HUDEP-2 (cell line): ENCODE results near the gene STK33.
"Not testable (repeated sequence)": the region's sequence is repeated elsewhere in the genome, so short reads cannot be mapped to it uniquely, and the experiment has no call there.

Experiments
- DNase-seq, 76 experiments: peaks; one replicate each; lab custom pipeline; 2025; ENCODE audit not compliant: unreplicated experiment in 76 of 76; lab: John Stamatoyannopoulos, UW

STK33 gene

DNA sequence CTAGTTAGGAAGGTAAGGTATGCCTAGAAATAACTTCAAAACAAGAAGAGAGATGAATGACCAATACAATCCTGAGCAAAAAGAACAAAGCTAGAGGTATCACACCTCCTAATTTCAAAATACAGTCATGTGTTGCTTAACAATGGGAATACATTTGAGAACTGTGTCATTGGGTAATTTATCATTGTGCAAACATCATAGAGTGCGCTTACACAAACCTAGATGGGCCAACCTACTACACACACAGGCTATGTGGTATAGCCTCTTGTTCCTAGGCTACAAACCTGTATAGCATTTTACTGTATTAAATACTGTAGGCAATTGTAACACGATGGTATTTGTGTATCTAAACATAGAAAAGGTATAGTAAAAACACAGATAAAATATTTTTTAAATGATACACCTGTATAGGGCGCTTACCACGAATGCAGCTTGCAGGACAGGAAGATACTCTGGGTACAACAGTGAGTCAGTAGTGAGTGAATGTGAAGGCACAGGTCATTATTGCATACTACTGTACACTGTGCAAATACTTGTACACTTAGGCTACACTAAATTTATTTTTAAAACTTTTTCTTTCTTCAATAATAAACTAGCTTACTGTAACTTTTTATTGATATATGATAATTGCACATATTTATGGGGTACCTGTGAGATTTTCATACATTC lies 48.2 kb downstream of the STK33 start:
- no peak for DNase-seq

DNA sequence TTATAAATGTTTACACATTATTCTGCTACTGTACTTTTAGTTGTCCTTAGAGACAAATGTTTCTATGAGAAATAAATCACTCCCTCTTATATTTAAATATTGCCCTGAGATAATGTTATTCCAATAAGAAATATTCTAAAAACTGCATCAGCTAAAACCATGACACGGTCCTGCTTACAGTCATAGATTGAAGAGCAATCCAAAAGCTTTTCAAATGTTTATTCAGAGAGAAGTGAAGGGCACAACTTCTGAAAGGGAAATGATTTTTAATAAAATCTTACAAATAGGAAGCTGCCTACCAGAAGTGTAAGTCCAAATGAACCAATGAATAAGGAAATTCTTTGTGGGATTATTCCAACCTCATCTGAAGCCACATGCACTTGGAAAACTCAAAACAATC lies 49.2 kb downstream of the STK33 start:
- no peak for DNase-seq

DNA sequence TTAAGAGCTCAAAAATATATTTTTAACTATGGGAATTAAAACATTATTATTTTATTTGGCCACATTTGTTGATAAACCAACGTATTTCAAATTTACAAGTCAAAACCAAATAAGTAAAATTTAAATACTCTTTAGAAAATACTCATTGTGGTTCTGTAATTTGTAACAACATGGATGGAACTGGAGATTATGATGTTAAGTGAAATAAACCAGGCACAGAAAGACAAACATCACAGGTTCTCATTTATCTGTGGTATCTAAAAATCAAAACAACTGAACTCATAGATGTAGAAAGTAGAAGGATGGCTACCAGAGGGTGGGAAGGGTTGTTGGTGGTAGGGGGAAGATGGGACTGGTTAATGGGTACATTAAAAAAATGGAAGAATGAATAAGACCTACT lies 50.8 kb downstream of the STK33 start:
- no peak for DNase-seq

DNA sequence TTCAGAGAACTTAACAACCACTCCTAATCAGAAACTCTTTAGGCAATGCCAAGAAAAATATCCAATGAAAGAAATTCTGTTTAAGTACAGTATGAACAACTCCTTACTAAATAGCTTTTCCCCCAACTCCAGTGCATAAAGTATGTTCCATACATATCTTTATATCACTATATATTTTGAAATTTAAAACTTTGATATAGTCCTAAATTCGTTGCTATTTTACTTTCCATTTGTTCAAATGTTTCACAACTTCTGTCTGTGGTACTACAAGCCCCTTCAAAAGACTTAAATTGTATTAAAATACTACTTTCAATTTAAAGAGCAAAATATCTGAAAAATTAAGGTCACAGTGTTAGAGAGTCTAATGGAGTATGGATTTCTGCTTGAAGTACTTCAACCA lies 52.6 kb downstream of the STK33 start:
- no peak for DNase-seq

DNA sequence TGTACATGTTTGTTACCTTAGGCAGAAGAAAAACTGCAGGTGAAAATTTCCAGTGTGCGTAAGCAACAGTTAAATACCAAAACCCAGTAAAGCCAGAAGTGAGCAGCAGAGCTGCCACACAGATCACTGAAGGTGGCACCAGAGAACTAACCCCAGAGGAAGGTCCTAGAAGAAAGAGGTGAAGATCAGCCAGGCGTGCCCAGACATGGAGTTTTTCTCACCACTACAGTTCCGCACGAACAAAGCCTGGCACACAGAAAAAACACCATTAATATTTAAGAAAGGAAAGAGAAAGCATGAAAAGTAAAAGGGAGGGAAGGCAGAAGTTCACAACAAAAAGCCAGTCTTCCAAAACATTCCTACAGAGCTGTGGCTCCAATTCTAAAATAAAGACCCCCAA lies 60.7 kb downstream of the STK33 start:
- no peak for DNase-seq

DNA sequence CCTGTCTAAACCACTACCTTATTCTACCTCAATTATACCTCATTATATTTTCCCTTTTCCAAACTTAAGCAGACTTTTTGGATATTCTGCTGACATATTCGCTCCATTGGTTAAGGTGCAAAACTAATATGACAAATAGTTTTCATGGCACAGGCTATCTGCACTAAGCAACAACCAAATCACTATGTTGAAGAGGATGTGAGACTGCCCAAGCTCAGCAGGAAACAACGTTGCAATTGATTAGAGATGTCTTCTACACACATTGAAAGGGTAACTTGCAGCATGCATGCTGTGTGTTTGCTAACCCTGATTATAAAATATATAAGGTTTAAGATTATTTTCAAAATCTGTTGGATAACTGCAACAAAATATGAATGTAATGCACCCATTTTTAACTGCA lies 61.6 kb downstream of the STK33 start:
- DNase-seq: no peak

DNA sequence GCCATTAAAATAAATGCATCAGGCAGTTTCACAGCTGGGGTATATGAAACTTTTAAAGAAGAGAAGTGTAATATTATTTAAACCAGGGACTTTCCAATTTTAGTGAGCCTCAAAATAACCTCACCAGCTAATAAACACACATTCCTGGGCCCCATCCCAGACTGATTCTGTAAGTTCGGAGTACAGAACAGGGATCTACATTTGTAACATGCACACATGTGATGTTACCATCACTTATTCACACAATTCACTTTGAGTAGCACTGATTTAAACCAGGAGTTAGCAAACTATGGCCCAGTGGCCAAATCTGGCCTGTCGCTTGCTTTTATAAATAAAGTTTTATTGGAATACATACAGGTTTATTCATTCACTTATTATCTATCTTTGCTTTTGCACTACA lies 62.0 kb downstream of the STK33 start:
- no peak for DNase-seq

DNA sequence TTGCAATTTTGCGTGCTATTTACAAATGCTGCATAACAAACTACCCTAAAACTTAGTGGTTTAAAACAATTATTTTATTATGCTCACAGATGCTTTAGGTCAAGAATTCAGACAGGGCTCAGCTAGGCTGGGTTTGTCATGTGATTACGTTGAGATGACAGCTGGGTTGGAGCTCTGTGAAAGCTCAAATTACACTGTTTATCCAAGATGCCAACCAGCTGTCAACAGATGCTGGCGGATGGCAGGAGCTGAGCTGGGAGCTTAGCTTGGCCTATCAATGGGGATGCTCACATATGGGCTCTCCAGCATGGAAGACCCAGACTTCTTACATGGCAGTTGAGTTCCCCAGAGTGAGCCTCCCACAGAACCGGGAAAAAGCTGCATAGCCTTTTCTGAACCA lies 62.7 kb downstream of the STK33 start:
- DNase-seq: no peak

DNA sequence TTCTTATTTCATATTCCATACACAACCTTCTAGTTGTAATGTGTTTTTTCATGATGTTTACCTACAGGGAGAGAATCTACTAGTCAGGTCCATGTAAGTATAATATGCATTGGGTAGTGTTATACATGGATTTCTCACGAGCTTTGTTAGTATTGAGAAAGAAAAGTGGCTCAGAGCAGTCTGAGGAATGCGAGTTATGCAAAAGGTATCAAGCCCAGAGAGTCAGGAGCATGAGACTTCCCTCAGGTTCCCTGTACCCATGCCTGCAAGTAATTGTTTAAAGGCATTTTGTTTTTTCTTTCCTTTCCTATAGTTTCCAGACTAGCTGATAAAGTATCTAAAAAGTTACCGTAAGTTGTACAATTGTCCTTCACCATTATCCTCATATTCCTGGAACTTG lies 66.1 kb downstream of the STK33 start:
- no peak for DNase-seq

DNA sequence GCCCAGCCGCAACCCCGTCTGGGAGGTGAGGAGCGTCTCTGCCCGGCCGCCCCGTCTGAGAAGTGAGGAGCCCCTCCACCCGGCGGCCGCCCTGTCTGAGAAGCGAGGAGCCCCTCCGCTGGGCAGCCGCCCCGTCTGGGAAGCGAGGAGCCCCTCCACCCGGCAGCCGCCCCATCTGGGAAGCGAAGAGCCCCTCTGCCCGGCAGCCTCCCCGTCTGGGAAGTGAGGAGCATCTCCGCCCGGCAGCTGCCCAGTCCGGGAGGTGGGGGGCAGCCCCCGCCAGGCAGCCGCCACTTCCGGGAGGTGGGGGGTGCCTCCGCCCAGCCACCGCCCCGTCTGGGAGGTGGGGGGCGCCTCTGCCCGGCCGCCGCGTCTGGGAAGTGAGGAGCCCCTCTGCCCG lies 70.6 kb downstream of the STK33 start:
- DNase-seq: no peak

DNA sequence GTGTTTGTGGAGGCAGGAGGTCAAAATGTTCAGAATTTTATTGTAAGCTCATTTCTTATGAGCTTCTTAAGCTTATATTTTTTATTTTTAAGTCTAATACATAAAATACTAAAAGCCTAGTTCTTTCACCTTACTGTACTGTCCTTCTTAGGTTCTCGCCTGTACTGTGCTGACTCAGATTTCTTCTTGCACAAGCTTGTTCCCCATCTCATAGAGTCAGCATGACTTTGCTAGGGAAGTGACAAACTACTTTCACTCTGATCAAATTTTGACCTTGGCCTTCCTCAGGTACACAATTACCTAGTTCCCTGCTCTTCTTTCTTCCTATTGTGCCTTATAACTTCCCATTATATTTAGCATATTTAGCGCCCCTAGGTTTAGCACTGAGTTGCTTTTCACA lies 81.5 kb downstream of the STK33 start:
- no peak for DNase-seq

DNA sequence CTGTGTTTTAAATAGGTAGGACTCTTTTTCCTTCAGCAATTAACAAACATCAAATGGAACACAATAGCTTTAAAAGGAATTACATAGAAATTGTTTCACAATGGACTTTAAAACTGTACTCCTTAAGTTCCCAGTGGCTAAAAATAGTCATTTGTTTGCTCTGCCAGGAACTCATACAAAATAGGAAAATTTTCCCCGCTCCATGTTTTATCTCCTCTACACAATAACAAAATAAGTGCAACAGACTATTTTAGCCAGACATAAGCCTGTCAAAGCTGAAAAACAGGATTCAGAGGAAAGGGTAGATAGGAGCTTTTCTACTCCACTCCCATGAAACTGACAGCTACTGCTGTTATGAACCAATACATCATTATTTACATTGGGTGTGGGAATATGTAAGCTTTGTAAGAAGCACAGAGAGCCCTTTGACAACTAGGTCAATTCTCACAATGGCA lies 90.1 kb downstream of the STK33 start:
- no peak for DNase-seq

DNA sequence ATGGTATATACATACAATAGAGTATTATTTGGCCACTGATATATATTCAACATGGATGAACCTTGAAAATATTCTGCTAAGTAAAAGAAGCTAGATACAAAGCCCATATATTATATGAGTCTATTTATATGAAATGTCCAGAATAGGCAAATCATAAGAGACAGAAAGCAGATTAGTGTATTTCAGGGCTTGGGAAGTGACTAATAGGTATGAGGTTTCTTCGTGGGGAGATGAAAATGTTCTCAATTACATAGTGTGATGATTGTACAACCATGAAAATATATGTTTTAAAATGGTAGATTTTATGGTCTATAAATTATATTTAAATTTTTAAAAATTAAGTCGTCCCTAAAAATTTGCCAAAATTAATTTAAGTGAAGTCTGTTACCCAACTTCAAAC lies 92.2 kb downstream of the STK33 start:
- DNase-seq: no peak

DNA sequence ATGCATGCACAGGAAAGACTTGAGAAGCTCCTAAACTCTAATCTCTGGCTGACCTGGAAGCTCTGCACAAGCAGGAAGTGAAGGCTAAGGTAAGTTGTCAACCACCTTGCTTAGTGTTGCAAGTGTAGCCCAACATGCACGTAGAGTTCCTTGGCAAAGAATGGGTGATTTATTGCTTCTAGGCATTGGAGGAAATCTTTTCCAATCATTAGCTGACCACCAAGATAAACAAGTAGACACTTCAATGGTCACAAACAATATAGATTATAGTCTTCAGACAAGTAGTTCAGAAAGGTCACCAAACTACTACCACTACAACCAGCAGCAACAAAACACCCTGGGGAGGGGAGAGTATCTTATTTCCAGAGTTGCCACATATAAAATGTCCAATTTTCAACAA lies 105.6 kb downstream of the STK33 start:
- no peak for DNase-seq

DNA sequence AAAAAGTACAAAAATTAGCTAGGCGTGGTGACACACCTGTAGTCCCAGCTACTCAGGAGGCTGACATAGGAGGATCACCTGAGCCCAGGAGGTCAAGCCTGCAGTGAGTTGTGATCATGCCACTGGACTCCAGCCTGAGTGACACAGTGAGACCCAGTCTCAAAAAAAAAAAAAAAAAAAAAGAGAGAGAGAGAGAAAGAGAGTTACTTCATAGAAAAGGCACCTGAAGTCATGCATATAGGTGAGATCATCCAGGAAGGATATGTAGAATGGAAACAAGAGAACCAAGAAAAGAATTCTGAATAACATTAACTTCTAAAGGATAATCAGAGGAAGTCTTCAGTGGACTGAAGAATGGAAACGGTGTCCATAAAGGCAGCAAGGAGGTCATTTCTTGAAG lies 106.8 kb downstream of the STK33 start:
- no peak for DNase-seq

DNA sequence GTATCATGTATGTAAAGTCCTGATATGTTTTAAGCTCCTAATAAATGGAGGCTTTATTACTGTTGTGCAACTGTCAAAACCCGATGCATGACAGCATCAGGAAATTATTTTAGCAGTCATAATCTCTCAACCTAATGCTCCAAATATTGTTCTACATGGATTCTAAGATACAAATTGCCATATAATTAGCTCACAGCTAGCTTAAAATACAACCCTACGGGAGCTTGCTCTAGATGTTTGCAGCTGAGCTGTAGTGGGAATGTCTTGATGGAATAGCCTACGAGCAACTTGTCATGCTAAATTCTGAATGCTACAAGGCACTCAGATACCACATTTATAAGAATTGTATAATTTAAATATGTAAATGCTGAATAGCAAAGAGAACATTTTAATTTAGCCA lies 109.8 kb downstream of the STK33 start:
- DNase-seq: no peak

DNA sequence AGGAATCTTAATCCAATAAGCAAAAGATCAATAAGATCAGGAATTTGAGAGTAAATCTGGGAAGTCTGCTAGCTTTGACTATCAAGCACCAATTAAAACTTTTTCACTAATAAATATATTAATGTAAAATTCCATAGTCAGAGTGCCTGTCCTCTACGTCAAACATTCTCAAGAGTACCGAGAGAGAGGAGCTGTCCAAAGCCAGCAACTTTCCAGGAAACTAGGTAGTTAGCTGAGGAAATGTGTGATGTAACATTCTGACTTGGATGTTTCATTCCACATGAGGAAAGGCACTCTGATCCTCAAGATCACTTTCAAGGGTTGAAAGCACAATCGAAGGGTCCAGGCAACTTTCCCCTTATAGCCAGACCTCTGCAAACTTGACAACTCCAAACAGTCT lies 113.2 kb downstream of the STK33 start:
- DNase-seq: no peak

DNA sequence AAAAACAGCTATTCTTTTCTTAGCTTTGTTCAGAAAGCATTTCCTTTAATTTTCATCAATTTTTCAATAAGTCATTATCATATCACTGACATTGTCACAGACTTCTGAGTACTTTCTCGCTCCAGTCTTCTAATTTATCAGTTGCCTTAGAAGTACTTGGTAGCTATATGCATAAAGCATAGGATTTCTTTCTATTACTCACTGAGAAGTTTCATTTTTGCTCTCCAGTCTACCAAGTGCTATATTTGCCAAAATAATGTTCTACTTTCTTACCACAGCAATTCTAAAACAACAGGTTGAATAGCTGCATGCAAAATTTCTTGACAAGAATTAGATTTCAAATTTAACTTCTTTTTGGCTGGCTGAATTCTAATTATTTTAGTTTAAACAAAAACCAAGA lies 116.3 kb downstream of the STK33 start:
- no peak for DNase-seq

DNA sequence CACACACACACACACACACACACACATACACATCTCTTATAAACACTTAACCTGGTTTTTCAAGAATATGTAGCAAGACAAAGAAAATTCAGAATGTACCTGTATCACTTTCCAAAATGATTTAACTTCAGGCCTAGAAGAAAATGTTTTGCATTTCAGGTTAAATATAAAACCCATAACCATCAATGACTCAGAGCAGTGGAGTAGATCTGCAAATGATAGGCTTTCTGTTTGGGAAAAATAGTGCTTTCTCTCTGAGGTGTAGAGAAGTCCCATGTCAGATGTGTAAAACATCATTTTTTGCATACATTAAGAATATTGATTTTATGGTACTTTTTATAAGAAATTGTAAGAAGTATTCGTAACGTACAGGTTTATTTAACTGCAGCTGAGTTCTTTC lies 116.9 kb downstream of the STK33 start:
- no peak for DNase-seq

DNA sequence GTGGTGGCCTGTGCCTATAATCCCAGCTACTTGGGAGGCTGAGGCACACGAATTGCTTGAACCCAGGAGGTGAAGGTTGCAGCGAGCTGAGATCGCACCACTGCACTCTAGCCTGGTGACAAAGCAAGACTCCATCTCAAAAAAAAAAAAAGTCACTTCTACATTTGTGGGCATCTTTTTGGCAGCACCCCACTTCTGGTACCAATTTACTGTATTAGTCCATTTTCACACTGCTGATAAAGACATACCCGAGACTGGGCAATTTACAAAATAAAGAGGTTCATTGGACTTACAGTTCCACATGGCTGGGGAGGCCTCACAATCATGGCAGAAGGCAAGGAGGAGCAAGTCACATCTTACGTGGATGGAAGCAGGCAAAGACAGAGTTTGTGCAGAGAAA lies 126.2 kb downstream of the STK33 start:
- DNase-seq: not testable (repeated sequence)

DNA sequence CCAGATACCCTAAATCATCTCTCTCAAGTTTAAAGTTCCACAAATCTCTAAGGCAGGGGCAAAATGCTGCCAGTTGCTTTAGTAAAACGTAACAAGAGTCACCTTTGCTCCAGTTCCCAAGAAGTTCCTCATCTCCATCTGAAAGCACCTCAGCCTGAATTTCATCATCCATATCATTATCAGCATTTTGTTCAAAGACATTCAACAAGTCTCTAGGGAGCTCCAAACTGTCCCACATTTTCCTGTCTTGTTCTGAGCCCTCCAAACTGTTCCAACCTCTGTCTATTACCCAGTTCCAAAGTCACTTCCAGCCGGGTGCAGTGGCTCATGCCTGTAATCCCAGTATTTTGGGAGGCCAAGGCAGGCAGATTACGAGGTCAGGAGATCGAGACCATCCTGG lies 126.7 kb downstream of the STK33 start:
- DNase-seq: not testable (repeated sequence)

DNA sequence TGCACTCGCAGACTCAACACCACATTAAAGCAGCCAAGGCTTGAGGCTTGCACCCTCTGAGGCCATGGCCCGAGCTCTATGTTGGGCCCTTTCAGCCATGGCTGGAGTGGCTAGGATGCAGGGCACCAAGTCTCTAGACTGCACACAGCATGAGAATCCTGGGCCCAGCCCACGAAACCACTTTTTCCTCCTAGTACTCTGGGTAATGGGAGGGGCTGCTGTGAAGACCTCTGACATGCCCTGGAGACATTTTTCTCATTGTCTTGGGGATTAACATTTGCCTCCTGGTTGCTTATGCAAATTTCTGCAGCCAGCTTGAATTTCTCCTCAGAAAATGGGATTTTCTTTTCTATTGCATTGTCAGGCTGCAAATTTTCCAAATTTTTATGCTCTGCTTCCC lies 127.1 kb downstream of the STK33 start:
- not testable (repeated sequence) for DNase-seq

DNA sequence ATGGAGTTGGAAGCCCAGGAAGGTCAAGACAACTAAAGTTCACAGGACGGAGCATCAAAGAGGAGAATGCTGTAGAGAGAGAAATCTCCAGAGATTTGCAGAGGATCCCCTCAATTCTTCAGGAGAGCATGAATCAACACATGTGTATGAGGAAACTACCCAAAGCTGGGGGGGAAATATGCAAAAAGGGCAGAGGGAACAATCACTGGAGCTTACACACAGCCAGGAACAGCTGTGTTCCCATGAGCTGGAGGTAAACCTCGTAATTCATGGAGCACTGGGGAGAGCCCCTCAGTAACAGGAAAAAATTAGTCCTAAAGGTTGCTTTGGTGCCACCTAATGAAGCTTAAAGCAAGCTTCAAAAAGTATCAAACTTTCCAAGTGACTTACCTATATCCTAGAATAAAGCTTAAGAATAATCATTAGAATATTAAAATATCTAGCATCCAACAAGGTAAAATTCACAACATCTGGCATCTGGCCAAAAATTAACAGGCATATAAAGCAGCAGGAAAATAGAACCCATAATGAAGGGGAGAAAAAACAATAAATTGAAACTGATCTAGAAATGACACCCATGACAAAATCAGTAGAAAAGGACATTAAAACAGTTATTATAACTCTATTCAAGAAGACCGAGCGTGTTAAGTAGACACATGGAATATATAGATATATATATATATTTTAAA lies 134.2 kb downstream of the STK33 start:
- no peak for DNase-seq
